UCSD-AML1 (cell line): ENCODE measurements around the gene EFNA3.

Experiments used
- DNase-seq: peaks from one replicate; lab custom pipeline; 2025; ENCODE audit not compliant: unreplicated experiment; lab: John Stamatoyannopoulos, UW

The EFNA3 gene

GRCh38 chr1:155078469-155079209 is at the start of gene EFNA3:
Gene EFNA3, plus strand, starts transcription at chr1:155078837. Its CDS starts 105 bp downstream, at chr1:155078942.
- DNase-seq, result peak; percentile 71

GRCh38 chr1:155029513-155030242 is 49.0 kb upstream of the EFNA3 start:
- DNase-seq, result no peak

- no peak for DNase-seq
Observed at GRCh38 chr1:155030243-155030795, 48.3 kb upstream of the EFNA3 start.

- no peak for DNase-seq
Observed at GRCh38 chr1:155030899-155031298, 47.7 kb upstream of the EFNA3 start.

- no peak for DNase-seq
Observed at GRCh38 chr1:155032886-155033285, 45.8 kb upstream of the EFNA3 start.

- no peak for DNase-seq
Observed at GRCh38 chr1:155033524-155033923, 45.1 kb upstream of the EFNA3 start, which contains the start of the genes DCST1 and DCST2. Gene DCST1, plus strand, starts transcription at chr1:155033824. Its CDS starts 213 bp downstream, at chr1:155034037. Gene DCST2, minus strand, starts transcription at chr1:155033781. Its CDS starts 80 bp downstream, at chr1:155033701.

- no peak for DNase-seq
Observed at GRCh38 chr1:155034318-155035208, 44.1 kb upstream of the EFNA3 start.

GRCh38 chr1:155035936-155036335 is 42.7 kb upstream of the EFNA3 start:
- DNase-seq, result no peak

- DNase-seq, result peak; percentile 30
Observed at GRCh38 chr1:155037043-155037442, 41.6 kb upstream of the EFNA3 start.

GRCh38 chr1:155037851-155038441 is 40.7 kb upstream of the EFNA3 start:
- no peak for DNase-seq

GRCh38 chr1:155038602-155039307 is 39.9 kb upstream of the EFNA3 start:
- no peak for DNase-seq

GRCh38 chr1:155039308-155039669 is 39.3 kb upstream of the EFNA3 start:
- no peak for DNase-seq

GRCh38 chr1:155040358-155041093 is 38.1 kb upstream of the EFNA3 start:
- DNase-seq, result no peak

- no peak for DNase-seq
Observed at GRCh38 chr1:155042789-155043188, 35.8 kb upstream of the EFNA3 start.

GRCh38 chr1:155043301-155043702 is 35.3 kb upstream of the EFNA3 start:
- DNase-seq, result no peak

- no peak for DNase-seq
Observed at GRCh38 chr1:155043793-155044192, 34.8 kb upstream of the EFNA3 start.

- no peak for DNase-seq
Observed at GRCh38 chr1:155044365-155044764, 34.3 kb upstream of the EFNA3 start.

GRCh38 chr1:155044812-155045657 is 33.6 kb upstream of the EFNA3 start:
- DNase-seq, result peak; percentile 80
